Neuronal stem cell (in vitro differentiated cells): ENCODE measurements around the gene TLE1.
A peak's percentile ranks its signal among the peaks of the same experiment; 100 is the strongest.

Experiments
- DNase-seq: peaks from one replicate; pipeline ENCODE4 v3.0.0-alpha.2; 2013; ENCODE audit warnings: low spot score
- H2AFZ ChIP-seq: one replicate; pipeline ENCODE4 v1.6.1; 2013; ENCODE audit warnings: mild to moderate bottlenecking, low read length, inconsistent platforms
- H2AK5ac ChIP-seq: 2 replicates; pipeline ENCODE4 v1.6.1; 2013; ENCODE audit warnings: low read depth, mild to moderate bottlenecking, inconsistent platforms, low read length, moderate library complexity, mixed read lengths
- H2BK120ac ChIP-seq: 2 replicates; pipeline ENCODE4 v1.6.1; 2013; ENCODE audit warnings: low read depth, mild to moderate bottlenecking, inconsistent platforms, low read length, moderate library complexity, mixed read lengths
- H2BK12ac ChIP-seq: one replicate; pipeline ENCODE4 v1.6.1; 2013; ENCODE audit warnings: low read length, inconsistent platforms
- H2BK15ac ChIP-seq: 2 replicates; pipeline ENCODE4 v1.6.1; 2013; ENCODE audit warnings: mild to moderate bottlenecking, low read length, inconsistent platforms, mixed read lengths
- H2BK5ac ChIP-seq: one replicate; pipeline ENCODE4 v1.6.1; 2013; ENCODE audit warnings: inconsistent platforms, mild to moderate bottlenecking, low read length, moderate library complexity
- H3K14ac ChIP-seq: one replicate; pipeline ENCODE4 v1.6.1; 2013; ENCODE audit warnings: low read length, inconsistent platforms
- H3K18ac ChIP-seq: 2 replicates; pipeline ENCODE4 v1.6.1; 2013; ENCODE audit warnings: low read length, inconsistent platforms
- H3K23ac ChIP-seq: 2 replicates; pipeline ENCODE4 v1.6.1; 2013; ENCODE audit warnings: low read depth, mild to moderate bottlenecking, mixed read lengths, low read length, inconsistent platforms; ENCODE audit not compliant: poor library complexity
- H3K27ac ChIP-seq: replicated peaks from 3 replicates; pipeline ENCODE4 v1.5.1; 2013; ENCODE audit warnings: low read length, inconsistent platforms
- H3K27me3 ChIP-seq, 3 experiments: 2 replicates each; pipeline ENCODE4 v1.6.1; 2013; ENCODE audit warnings: low read length in 3 of 3, mild to moderate bottlenecking in 2 of 3, inconsistent platforms in 1 of 3, low read depth in 1 of 3, mixed read lengths in 1 of 3, moderate library complexity in 1 of 3; ENCODE audit not compliant: control insufficient read depth in 3 of 3, insufficient read depth in 3 of 3
- H3K36me3 ChIP-seq, 2 donors: replicated peaks in 1 of 2; 2 replicates each; pipeline ENCODE4 v1.6.1; 2013; ENCODE audit warnings: low read length in 2 of 2; ENCODE audit not compliant: control insufficient read depth in 2 of 2, insufficient read depth in 2 of 2
- H3K4ac ChIP-seq: 2 replicates; pipeline ENCODE4 v1.6.1; 2013; ENCODE audit warnings: inconsistent platforms, mild to moderate bottlenecking, low read length, moderate library complexity
- H3K4me1 ChIP-seq, 2 donors: 1 replicate in 1 of 2; 2 replicates in 1 of 2; pipeline ENCODE4 v1.6.1; 2013; ENCODE audit warnings: low read length in 2 of 2, low read depth in 1 of 2; ENCODE audit not compliant: control insufficient read depth in 2 of 2, insufficient read depth in 1 of 2
- H3K4me2 ChIP-seq: one replicate; pipeline ENCODE4 v1.6.1; 2013; ENCODE audit warnings: mild to moderate bottlenecking, low read length, inconsistent platforms; ENCODE audit not compliant: insufficient read depth, poor library complexity, severe bottlenecking
- H3K4me3 ChIP-seq, 2 donors: 2 replicates each; pipeline ENCODE4 v1.5.1; 2013; ENCODE audit warnings: low read length in 2 of 2, mild to moderate bottlenecking in 2 of 2, inconsistent platforms in 1 of 2, moderate library complexity in 1 of 2
- H3K79me1 ChIP-seq: one replicate; pipeline ENCODE4 v1.6.1; 2013; ENCODE audit warnings: low read depth, mild to moderate bottlenecking, inconsistent platforms, low read length, moderate library complexity
- H3K9ac ChIP-seq: one replicate; pipeline ENCODE4 v1.6.1; 2013; ENCODE audit warnings: mild to moderate bottlenecking, low read depth, low read length, inconsistent platforms; ENCODE audit not compliant: poor library complexity
- H3K9me3 ChIP-seq, 2 donors: replicated peaks in 1 of 2; 2 replicates each; pipeline versions ENCODE3 to v1.6.1; 2013; ENCODE audit warnings: low read length in 2 of 2, mild to moderate bottlenecking in 2 of 2, inconsistent platforms in 1 of 2, low read depth in 1 of 2, mixed read lengths in 1 of 2, moderate library complexity in 1 of 2; ENCODE audit not compliant: control insufficient read depth in 2 of 2, insufficient read depth in 1 of 2
- H4K8ac ChIP-seq: one replicate; pipeline ENCODE4 v1.6.1; 2013; ENCODE audit warnings: low read depth, mild to moderate bottlenecking, inconsistent platforms, low read length, moderate library complexity
- H4K91ac ChIP-seq: one replicate; pipeline ENCODE4 v1.6.1; 2013; ENCODE audit warnings: low read length, low read depth, mild to moderate bottlenecking, inconsistent platforms; ENCODE audit not compliant: poor library complexity
- WGBS, 2 donors: extraction: QIAGEN DNeasy Blood & Tissue Kit; methylation state at CpG; one replicate each; pipeline ENCODE4 v1.1.7; 2013; ENCODE audit warnings: missing lambda C conversion rate in 2 of 2, mixed read lengths in 1 of 2; ENCODE audit not compliant: insufficient read length in 2 of 2, insufficient replicate concordance in 1 of 2; ENCODE audit errors: extremely low coverage in 2 of 2; 5-methylcytosine and 5-hydroxymethylcytosine counted together

TLE1 gene

DNA sequence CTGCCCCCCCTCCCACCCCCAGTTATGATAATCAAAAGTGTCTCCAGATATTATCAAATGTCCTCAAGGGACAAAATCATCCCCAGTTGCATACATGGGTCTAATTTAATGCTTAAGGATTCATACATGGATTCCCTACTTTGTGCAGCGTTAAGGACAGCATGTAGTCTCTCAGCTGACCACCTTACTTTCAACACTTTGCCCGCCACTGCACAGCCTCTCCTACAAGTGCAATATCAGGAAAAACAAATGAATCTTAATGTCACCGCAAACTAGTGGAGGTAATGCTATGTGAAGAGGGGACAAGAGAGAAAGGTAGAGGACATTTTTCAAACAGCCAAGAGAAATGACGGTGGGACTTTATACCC, 78.6 kb downstream of the TLE1 start:
- Histone ChIP-seq H3K79me1 (peaks cover 2% of the 10 kb centered on the region), H4K91ac (no peak overlapping the region), H3K18ac (no peak overlapping the region), H2BK120ac (no peak overlapping the region), H3K23ac (no peak overlapping the region), H3K9ac (no peak overlapping the region), H3K27ac (no peak overlapping the region), H3K4me2 (no peak overlapping the region), H3K9me3 (no peaks in the 10 kb centered on the region), H2AFZ (no peak overlapping the region), H2AK5ac (no peak overlapping the region), H4K8ac (no peak overlapping the region), H3K36me3 (peaks cover 6 to 67% of the 10 kb centered on the region in 2 donors), H2BK15ac (peak overlapping the region; percentile 12), H3K4me1 (peaks cover 12 to 13% of the 10 kb centered on the region in 2 donors), H2BK12ac (no peak overlapping the region), H3K4ac (no peak overlapping the region), H3K4me3 (no peak overlapping the region), H2BK5ac (no peak overlapping the region), H3K27me3 (no peaks in the 10 kb centered on the region), H3K14ac (no peak overlapping the region)
- no peak for DNase-seq
- no CpG with 5 or more reads among the region's 4 CpGs for WGBS, 2 donors

DNA sequence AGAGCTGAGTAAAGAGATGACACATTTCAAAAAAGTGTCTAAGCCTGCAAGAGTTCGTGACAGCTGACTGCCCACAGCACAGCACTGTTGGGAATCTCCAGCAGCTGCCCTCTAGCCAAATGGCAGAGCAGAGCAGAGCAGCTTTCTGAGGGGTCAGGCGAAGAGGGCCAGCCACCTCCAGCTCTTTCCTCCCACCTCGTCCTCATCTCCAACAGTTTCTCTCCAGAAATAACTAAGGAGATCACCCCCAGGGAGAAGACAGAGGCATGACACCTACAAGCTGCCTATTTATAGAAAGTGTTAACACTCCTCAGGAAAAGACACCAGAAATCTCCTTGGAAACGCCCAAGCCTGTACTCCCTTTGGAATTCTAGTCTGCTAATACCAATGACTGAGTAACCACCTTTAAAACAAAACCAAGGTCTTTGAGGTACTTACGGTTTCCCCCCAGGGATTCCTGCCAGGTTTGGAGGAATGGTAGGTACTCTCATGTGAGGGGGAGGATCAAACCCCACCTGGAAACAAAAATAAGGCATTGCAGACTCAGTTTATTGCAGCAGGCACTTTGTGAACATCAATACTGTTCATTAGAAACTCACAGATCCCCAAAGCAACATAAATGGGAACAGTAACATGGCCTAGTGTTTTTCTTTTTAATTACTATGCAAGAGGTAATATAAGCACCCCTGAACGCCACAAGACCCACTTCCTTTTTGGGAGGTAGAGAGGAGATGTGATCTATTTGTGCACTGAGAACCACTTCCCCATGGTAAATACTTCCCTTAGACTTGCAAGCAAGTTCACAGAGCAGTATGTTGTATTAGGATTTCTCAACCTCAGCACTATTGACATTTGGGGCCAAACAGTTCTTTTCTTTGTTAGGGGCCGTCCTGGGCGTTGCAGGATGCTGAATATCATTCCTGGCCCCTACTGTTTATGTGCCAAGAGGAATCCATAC, 79.3 kb downstream of the TLE1 start:
- no peak overlapping the region for H3K4me3 ChIP-seq
- H3K36me3 ChIP-seq: peaks cover 6 to 64% of the 10 kb centered on the region in 2 donors

DNA sequence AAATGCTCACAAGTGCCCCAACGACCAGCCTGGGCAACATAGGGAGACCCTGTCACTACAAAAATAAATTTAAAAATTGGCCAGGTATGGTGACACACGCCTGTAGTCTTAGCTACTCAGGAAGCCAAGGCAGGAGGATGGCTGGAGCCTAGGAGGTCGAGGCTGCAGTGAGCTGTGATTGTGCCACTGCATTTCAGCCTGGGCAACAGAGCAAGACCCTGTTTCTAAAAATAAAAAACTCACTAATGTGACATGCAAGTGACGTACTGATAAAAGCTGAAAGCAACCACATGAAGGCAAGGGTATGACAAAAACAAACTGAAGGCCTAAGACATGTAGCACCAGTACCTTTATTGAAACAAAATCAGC, 81.1 kb downstream of the TLE1 start:
- H3K27ac ChIP-seq: no peak overlapping the region
- no peak overlapping the region for H2BK12ac ChIP-seq
- no peak overlapping the region for H4K91ac ChIP-seq
- no peak overlapping the region for H3K9ac ChIP-seq
- H3K4me2 ChIP-seq: no peak overlapping the region
- peaks cover 6 to 63% of the 10 kb centered on the region in 2 donors for H3K36me3 ChIP-seq
- DNase-seq: no peak
- H2BK15ac ChIP-seq: no peak overlapping the region
- H3K4me1 ChIP-seq: peaks cover 12 to 13% of the 10 kb centered on the region in 2 donors
- no peaks in the 10 kb centered on the region for H3K9me3 ChIP-seq
- no peak overlapping the region for H2BK120ac ChIP-seq
- H3K4ac ChIP-seq: no peak overlapping the region
- no peak overlapping the region for H3K18ac ChIP-seq
- H3K27me3 ChIP-seq: no peaks in the 10 kb centered on the region
- H2BK5ac ChIP-seq: no peak overlapping the region
- no peak overlapping the region for H2AFZ ChIP-seq
- H3K23ac ChIP-seq: no peak overlapping the region
- H3K79me1 ChIP-seq: peaks cover 2% of the 10 kb centered on the region
- H4K8ac ChIP-seq: no peak overlapping the region
- no peak overlapping the region for H2AK5ac ChIP-seq
- no CpG with 5 or more reads among the region's 4 CpGs for WGBS, 2 donors
- H3K4me3 ChIP-seq: no peak overlapping the region
- H3K14ac ChIP-seq: no peak overlapping the region

More for the DNA sequence above, 79.3 kb downstream of the TLE1 start:
- Histone ChIP-seq H2AFZ (no peak overlapping the region), H3K4me2 (no peak overlapping the region), H2BK120ac (no peak overlapping the region), H2BK15ac (no peak overlapping the region), H3K9me3 (no peaks in the 10 kb centered on the region), H3K27ac (peak overlapping the region; percentile 52), H4K8ac (no peak overlapping the region), H3K27me3 (no peaks in the 10 kb centered on the region), H3K9ac (no peak overlapping the region), H3K18ac (no peak overlapping the region), H4K91ac (no peak overlapping the region), H2BK5ac (no peak overlapping the region), H3K4ac (no peak overlapping the region), H2AK5ac (no peak overlapping the region), H3K23ac (no peak overlapping the region), H3K79me1 (peaks cover 2% of the 10 kb centered on the region), H3K4me1 (peaks cover 12 to 13% of the 10 kb centered on the region in 2 donors), H2BK12ac (no peak overlapping the region), H3K14ac (no peak overlapping the region)
- no CpG with 5 or more reads among the region's 8 CpGs for WGBS, 2 donors
- DNase-seq: no peak

DNA sequence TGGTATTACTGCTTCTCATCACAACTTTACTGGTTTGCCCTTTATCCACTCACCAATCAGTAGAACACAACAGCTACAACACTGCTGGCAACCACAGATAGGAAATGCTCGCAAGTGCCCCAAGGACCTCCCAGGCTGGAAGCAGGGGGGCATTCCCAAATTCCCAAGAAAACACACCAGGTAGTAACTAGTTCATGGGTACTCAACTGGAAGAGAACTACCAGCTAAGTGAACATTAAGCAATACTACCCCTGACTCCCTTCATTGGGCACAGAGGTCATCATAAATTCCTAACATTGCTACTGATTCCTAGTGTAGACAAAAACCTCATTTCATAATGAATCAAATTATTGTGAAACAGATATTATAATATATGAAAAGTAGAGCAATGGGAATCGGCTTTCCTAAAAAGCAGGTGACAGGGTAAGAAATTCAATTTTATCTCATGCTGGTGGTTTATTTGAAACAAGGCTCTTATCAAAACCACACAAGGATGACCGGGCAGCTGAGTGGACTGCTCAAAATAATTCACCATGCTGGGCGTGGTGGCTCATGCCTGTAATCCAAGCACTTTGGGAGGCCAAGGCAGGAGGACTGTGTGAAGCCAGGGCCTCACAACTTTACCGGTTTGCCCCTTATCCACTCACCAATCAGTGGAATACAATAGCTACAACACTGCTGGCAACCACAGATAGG, 81.6 kb downstream of the TLE1 start:
- no peak overlapping the region for H2BK120ac ChIP-seq
- H3K18ac ChIP-seq: no peak overlapping the region
- no peak overlapping the region for H3K23ac ChIP-seq
- no peak overlapping the region for H2BK12ac ChIP-seq
- no peak overlapping the region for H4K8ac ChIP-seq
- H3K14ac ChIP-seq: no peak overlapping the region
- no peak overlapping the region for H2AFZ ChIP-seq
- no peaks in the 10 kb centered on the region for H3K9me3 ChIP-seq
- DNase-seq: no peak
- H3K9ac ChIP-seq: no peak overlapping the region
- no peak overlapping the region for H3K4ac ChIP-seq
- no peak overlapping the region for H2AK5ac ChIP-seq
- H3K4me2 ChIP-seq: no peak overlapping the region
- H2BK15ac ChIP-seq: no peak overlapping the region
- peaks cover 6 to 63% of the 10 kb centered on the region in 2 donors for H3K36me3 ChIP-seq
- no peak overlapping the region for H4K91ac ChIP-seq
- no CpG with 5 or more reads among the region's 5 CpGs for WGBS, 2 donors
- no peak overlapping the region for H3K27ac ChIP-seq
- H2BK5ac ChIP-seq: no peak overlapping the region
- H3K4me3 ChIP-seq: no peak overlapping the region
- no peaks in the 10 kb centered on the region for H3K27me3 ChIP-seq
- peaks cover 2% of the 10 kb centered on the region for H3K79me1 ChIP-seq
- H3K4me1 ChIP-seq: peaks cover 11 to 12% of the 10 kb centered on the region in 2 donors
